ENCODE measurements around the gene NTRK2.

The NTRK2 gene

GRCh38 chr9:84688956-84689355 lies 19.4 kb downstream of the NTRK2 start:
- Histone ChIP-seq H3K9ac (ENCODE audit: low read length) (no peak overlapping the region), H3K9me3 (ENCODE audit: low read length) (no peaks in the 10 kb centered on the region), H3K4me2 (ENCODE audit: low read length) (no peak overlapping the region), H3K4me3 (ENCODE audit: low read depth, low read length, poor library complexity, severe bottlenecking) (no peak overlapping the region), H2AFZ (ENCODE audit: low read length) (no peak overlapping the region), H3F3A (ENCODE audit: insufficient read depth, low read length) (no peaks in the 10 kb centered on the region), H3K4me1 (ENCODE audit: insufficient read depth, low read length, severe bottlenecking) (no peaks in the 10 kb centered on the region), H4K20me1 (ENCODE audit: insufficient read depth, low read length) (no peaks in the 10 kb centered on the region), H3K27ac (ENCODE audit: low read depth, low read length, poor library complexity, severe bottlenecking) (no peak overlapping the region), H3K36me3 (ENCODE audit: insufficient read depth, low read length) (no peaks in the 10 kb centered on the region), H3K27me3 (ENCODE audit: insufficient read depth, low read length) (no peaks in the 10 kb centered on the region), H3K9me2 (ENCODE audit: low read depth, low read length) (no peaks in the 10 kb centered on the region), H3K79me2 (ENCODE audit: insufficient read depth, low read length) (no peaks in the 10 kb centered on the region)
- TF ChIP-seq CTCF (IDR thresholded peaks at IDR 0.05; ENCODE audit: low read length) (no peak), EZH2 (IDR thresholded peaks at IDR 0.05; ENCODE audit: borderline replicate concordance, low read length) (no peak)

- no peaks in the 10 kb centered on the region for H3K79me2 ChIP-seq (ENCODE audit: insufficient read depth, low read length)
- no peak overlapping the region for H3K4me3 ChIP-seq (ENCODE audit: low read depth, low read length, poor library complexity, severe bottlenecking)
- H3K36me3 ChIP-seq (ENCODE audit: insufficient read depth, low read length): no peaks in the 10 kb centered on the region
- H3F3A ChIP-seq (ENCODE audit: insufficient read depth, low read length): no peaks in the 10 kb centered on the region
- H4K20me1 ChIP-seq (ENCODE audit: insufficient read depth, low read length): no peaks in the 10 kb centered on the region
- H2AFZ ChIP-seq (ENCODE audit: low read length): no peak overlapping the region
- no peaks in the 10 kb centered on the region for H3K9me3 ChIP-seq (ENCODE audit: low read length)
- H3K9me2 ChIP-seq (ENCODE audit: low read depth, low read length): no peaks in the 10 kb centered on the region
- no peak for TF ChIP-seq CTCF (IDR thresholded peaks at IDR 0.05; ENCODE audit: low read length)
- no peak for TF ChIP-seq EZH2 (IDR thresholded peaks at IDR 0.05; ENCODE audit: borderline replicate concordance, low read length)
- H3K9ac ChIP-seq (ENCODE audit: low read length): no peak overlapping the region
- H3K27ac ChIP-seq (ENCODE audit: low read depth, low read length, poor library complexity, severe bottlenecking): no peak overlapping the region
- H3K4me2 ChIP-seq (ENCODE audit: low read length): no peak overlapping the region
- no peaks in the 10 kb centered on the region for H3K27me3 ChIP-seq (ENCODE audit: insufficient read depth, low read length)
- no peaks in the 10 kb centered on the region for H3K4me1 ChIP-seq (ENCODE audit: insufficient read depth, low read length, severe bottlenecking)
These were observed 22.1 kb downstream of the NTRK2 start for GRCh38 chr9:84691634-84692033.

GRCh38 chr9:84694248-84694647 lies 24.7 kb downstream of the NTRK2 start:
- H4K20me1 ChIP-seq (ENCODE audit: insufficient read depth, low read length): no peaks in the 10 kb centered on the region
- H3K4me1 ChIP-seq (ENCODE audit: insufficient read depth, low read length, severe bottlenecking): no peaks in the 10 kb centered on the region
- H3K36me3 ChIP-seq (ENCODE audit: insufficient read depth, low read length): no peaks in the 10 kb centered on the region
- H3K9me3 ChIP-seq (ENCODE audit: low read length): no peaks in the 10 kb centered on the region
- no peak overlapping the region for H3K4me2 ChIP-seq (ENCODE audit: low read length)
- no peak overlapping the region for H2AFZ ChIP-seq (ENCODE audit: low read length)
- no peaks in the 10 kb centered on the region for H3K9me2 ChIP-seq (ENCODE audit: low read depth, low read length)
- H3K79me2 ChIP-seq (ENCODE audit: insufficient read depth, low read length): no peaks in the 10 kb centered on the region
- no peaks in the 10 kb centered on the region for H3K27me3 ChIP-seq (ENCODE audit: insufficient read depth, low read length)
- H3F3A ChIP-seq (ENCODE audit: insufficient read depth, low read length): no peaks in the 10 kb centered on the region
- H3K9ac ChIP-seq (ENCODE audit: low read length): no peak overlapping the region
- H3K27ac ChIP-seq (ENCODE audit: low read depth, low read length, poor library complexity, severe bottlenecking): no peak overlapping the region
- TF ChIP-seq EZH2 (IDR thresholded peaks at IDR 0.05; ENCODE audit: borderline replicate concordance, low read length): no peak
- no peak for TF ChIP-seq CTCF (IDR thresholded peaks at IDR 0.05; ENCODE audit: low read length)
- H3K4me3 ChIP-seq (ENCODE audit: low read depth, low read length, poor library complexity, severe bottlenecking): no peak overlapping the region
